ENCODE measurements around the gene CDH24.

GRCh38 chr14:23079716-23080115 lies 22.4 kb upstream of the CDH24 start:
- TF ChIP-seq, protein P1, sequence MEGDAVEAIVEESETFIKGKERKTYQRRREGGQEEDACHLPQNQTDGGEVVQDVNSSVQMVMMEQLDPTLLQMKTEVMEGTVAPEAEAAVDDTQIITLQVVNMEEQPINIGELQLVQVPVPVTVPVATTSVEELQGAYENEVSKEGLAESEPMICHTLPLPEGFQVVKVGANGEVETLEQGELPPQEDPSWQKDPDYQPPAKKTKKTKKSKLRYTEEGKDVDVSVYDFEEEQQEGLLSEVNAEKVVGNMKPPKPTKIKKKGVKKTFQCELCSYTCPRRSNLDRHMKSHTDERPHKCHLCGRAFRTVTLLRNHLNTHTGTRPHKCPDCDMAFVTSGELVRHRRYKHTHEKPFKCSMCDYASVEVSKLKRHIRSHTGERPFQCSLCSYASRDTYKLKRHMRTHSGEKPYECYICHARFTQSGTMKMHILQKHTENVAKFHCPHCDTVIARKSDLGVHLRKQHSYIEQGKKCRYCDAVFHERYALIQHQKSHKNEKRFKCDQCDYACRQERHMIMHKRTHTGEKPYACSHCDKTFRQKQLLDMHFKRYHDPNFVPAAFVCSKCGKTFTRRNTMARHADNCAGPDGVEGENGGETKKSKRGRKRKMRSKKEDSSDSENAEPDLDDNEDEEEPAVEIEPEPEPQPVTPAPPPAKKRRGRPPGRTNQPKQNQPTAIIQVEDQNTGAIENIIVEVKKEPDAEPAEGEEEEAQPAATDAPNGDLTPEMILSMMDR (conservative IDR thresholded peaks at IDR 0.05; ENCODE audit: low read length): no peak
- no peak for TF ChIP-seq EZH2phosphoT487 (IDR thresholded peaks at IDR 0.05; ENCODE audit: borderline replicate concordance, low read depth, low read length)

Measured in OCI-LY7 (cell line).